GM12875 (cell line): ENCODE measurements around the gene COL6A3.

ENCODE experiments used
- H3K4me3 ChIP-seq: one replicate; pipeline ENCODE4 v1.5.1; 2011; ENCODE audit warnings: low read depth, low read length, control low read depth
- CTCF ChIP-seq: IDR thresholded peaks from 2 replicates; pipeline ENCODE4 v1.5.1; 2011; ENCODE audit warnings: low read depth, mild to moderate bottlenecking, control low read depth, inconsistent platforms, low read length, moderate library complexity, borderline replicate concordance; ENCODE audit not compliant: insufficient read depth

COL6A3 gene

GRCh38 chr2:237315829-237316225 lies 98.1 kb downstream of the COL6A3 start:
- TF ChIP-seq CTCF, result no peak
- no peak overlapping the region for H3K4me3 ChIP-seq

- TF ChIP-seq CTCF, result no peak
- no peak overlapping the region for H3K4me3 ChIP-seq
These were observed 98.7 kb downstream of the COL6A3 start for GRCh38 chr2:237315170-237315828.

GRCh38 chr2:237314681-237315080 lies 99.3 kb downstream of the COL6A3 start:
- no peak overlapping the region for H3K4me3 ChIP-seq
- TF ChIP-seq CTCF, result no peak

- no peak for TF ChIP-seq CTCF
- no peak overlapping the region for H3K4me3 ChIP-seq
These were observed 99.8 kb downstream of the COL6A3 start for GRCh38 chr2:237314198-237314597.

GRCh38 chr2:237312021-237312755 lies 101.8 kb downstream of the COL6A3 start:
- no peak for TF ChIP-seq CTCF
- no peak overlapping the region for H3K4me3 ChIP-seq

GRCh38 chr2:237310515-237311114 lies 103.3 kb downstream of the COL6A3 start:
- no peak for TF ChIP-seq CTCF

More at GRCh38 chr2:237310515-237311114, 103.3 kb downstream of the COL6A3 start:
- no peak overlapping the region for H3K4me3 ChIP-seq
